Prostate gland (tissue), 2 donors: Measurements from ENCODE around the gene KRTAP4-7.
"Not testable (repeated sequence)": the region's sequence is repeated elsewhere in the genome, so short reads cannot be mapped to it uniquely, and the experiment has no call there.

Experiments used
- POLR2A ChIP-seq: fragments of 450-650 bp; IDR thresholded peaks from one replicate; pipeline ENCODE4 v1.6.1; 2016; ENCODE audit warnings: antibody characterized with exemption, mild to moderate bottlenecking
- POLR2AphosphoS5 ChIP-seq: sonication (generic); formaldehyde crosslinking; IDR thresholded peaks from one replicate; pipeline ENCODE4 v1.6.1; 2017; ENCODE audit warnings: antibody characterized with exemption
- TF ChIP-seq, protein P1 (sequence below), 4 experiments: fragments of 200-600 bp in 2 of 4; fragments of 450-650 bp in 2 of 4; sonication (generic) in 2 of 4; IDR thresholded peaks; 1 replicate in 3 of 4; 2 replicates in 1 of 4; pipeline ENCODE4 v1.5.1; 2016 to 2019; ENCODE audit warnings: antibody characterized with exemption in 4 of 4, mild to moderate bottlenecking in 2 of 4, moderate library complexity in 2 of 4

- TF ChIP-seq, protein P1, sequence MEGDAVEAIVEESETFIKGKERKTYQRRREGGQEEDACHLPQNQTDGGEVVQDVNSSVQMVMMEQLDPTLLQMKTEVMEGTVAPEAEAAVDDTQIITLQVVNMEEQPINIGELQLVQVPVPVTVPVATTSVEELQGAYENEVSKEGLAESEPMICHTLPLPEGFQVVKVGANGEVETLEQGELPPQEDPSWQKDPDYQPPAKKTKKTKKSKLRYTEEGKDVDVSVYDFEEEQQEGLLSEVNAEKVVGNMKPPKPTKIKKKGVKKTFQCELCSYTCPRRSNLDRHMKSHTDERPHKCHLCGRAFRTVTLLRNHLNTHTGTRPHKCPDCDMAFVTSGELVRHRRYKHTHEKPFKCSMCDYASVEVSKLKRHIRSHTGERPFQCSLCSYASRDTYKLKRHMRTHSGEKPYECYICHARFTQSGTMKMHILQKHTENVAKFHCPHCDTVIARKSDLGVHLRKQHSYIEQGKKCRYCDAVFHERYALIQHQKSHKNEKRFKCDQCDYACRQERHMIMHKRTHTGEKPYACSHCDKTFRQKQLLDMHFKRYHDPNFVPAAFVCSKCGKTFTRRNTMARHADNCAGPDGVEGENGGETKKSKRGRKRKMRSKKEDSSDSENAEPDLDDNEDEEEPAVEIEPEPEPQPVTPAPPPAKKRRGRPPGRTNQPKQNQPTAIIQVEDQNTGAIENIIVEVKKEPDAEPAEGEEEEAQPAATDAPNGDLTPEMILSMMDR (IDR thresholded peaks at IDR 0.05): not testable (repeated sequence)
- TF ChIP-seq POLR2AphosphoS5, POLR2A: not testable (repeated sequence)
These were observed 24.9 kb downstream of the KRTAP4-7 start for GRCh38 chr17:41108728-41109386.
